Mesothelial cell of epicardium (in vitro differentiated cells): ENCODE data around the gene LASP1NB.

Source experiments
- DNase-seq, 2 experiments: peaks; one replicate each; pipeline ENCODE4 v3.0.0; 2021; ENCODE audit warnings: low spot score in 2 of 2; ENCODE audit not compliant: unreplicated experiment in 2 of 2
- H3K27ac Mint-ChIP-seq: 2 replicates; pipeline ENCODE4 v1.8.0; 2021; ENCODE audit warnings: mixed read lengths
- H3K27me3 Mint-ChIP-seq: 2 replicates; pipeline ENCODE4 v1.8.0; 2021; ENCODE audit warnings: low read depth, mixed read lengths
- H3K36me3 Mint-ChIP-seq: 2 replicates; pipeline ENCODE4 v1.8.0; 2021; ENCODE audit warnings: mixed read lengths
- H3K4me1 Mint-ChIP-seq: 2 replicates; pipeline ENCODE4 v1.8.0; 2021; ENCODE audit warnings: mixed read lengths
- H3K4me3 Mint-ChIP-seq: 2 replicates; pipeline ENCODE4 v1.8.0; 2021; ENCODE audit warnings: mild to moderate bottlenecking, moderate library complexity, mixed read lengths
- H3K9me3 Mint-ChIP-seq: 2 replicates; pipeline ENCODE4 v1.8.0; 2021; ENCODE audit warnings: mixed read lengths
- CTCF ChIP-seq: fragments of 200-600 bp; sonication (generic); IDR thresholded peaks from one replicate; pipeline ENCODE4 v1.5.0; 2021; ENCODE audit warnings: antibody characterized with exemption; ENCODE audit not compliant: unreplicated experiment

The LASP1NB gene

DNA sequence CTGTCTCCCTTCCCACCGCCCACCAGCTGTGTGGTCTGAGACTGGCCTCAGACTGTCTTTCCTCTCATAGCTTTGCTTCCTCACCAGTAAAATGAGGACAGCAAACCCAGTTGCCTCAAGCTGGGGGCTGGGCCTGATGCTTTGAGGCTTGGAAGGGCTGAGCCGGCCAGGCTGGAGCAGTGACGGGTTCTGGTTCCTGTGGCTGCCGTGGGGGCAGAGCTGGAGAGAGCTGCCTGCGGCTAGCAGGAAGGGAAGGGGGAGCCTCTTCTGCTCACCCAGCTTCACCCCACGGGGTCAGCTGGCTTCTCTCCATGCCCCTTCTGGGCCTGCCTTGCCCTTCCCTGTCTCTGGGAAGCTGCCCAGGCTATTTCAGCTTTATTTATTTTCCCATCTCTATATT is 31.8 kb upstream of the LASP1NB start:
- Mint-ChIP-seq H3K27me3 (no peaks in the 10 kb centered on the region), H3K9me3 (no peaks in the 10 kb centered on the region), H3K4me3 (no peak overlapping the region), H3K27ac (no peak overlapping the region), H3K36me3 (peaks cover 30% of the 10 kb centered on the region), H3K4me1 (no peaks in the 10 kb centered on the region)
- no peak for DNase-seq
- no peak for TF ChIP-seq CTCF

DNA sequence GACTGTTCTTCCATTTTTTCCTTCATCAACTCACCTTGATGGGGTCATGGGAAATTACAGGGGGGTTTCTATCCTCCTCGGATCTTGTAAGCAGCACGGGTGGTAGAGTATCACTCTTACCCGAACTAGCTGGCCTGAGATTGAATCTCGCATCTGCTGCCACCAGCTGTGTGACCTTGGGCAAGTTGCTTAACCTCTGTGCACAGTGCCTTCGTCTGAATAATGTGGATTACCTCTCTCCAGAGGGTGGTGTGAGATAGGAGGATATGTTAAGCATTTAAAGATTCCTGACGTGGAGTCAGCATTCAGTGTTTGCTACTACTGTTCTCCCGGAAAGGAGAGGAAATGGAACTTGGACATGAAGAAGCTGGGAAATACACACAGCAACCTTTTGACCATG is 31.1 kb upstream of the LASP1NB start:
- no peak overlapping the region for H3K27ac Mint-ChIP-seq
- H3K4me1 Mint-ChIP-seq, result no peaks in the 10 kb centered on the region
- H3K36me3 Mint-ChIP-seq, result peaks cover 32% of the 10 kb centered on the region
- H3K9me3 Mint-ChIP-seq, result no peaks in the 10 kb centered on the region
- TF ChIP-seq CTCF, result no peak
- no peaks in the 10 kb centered on the region for H3K27me3 Mint-ChIP-seq
- DNase-seq, result no peak
- no peak overlapping the region for H3K4me3 Mint-ChIP-seq

- no peak overlapping the region for H3K27ac Mint-ChIP-seq
- H3K9me3 Mint-ChIP-seq, result no peaks in the 10 kb centered on the region
- TF ChIP-seq CTCF, result no peak
- H3K4me3 Mint-ChIP-seq, result no peak overlapping the region
- H3K27me3 Mint-ChIP-seq, result no peaks in the 10 kb centered on the region
- peaks cover 8% of the 10 kb centered on the region for H3K4me1 Mint-ChIP-seq
- DNase-seq, result no peak
- peaks cover 27% of the 10 kb centered on the region for H3K36me3 Mint-ChIP-seq
Observed at GRCh38 chr17:38896346-38896954, 29.0 kb upstream of the LASP1NB start.

- Mint-ChIP-seq H3K36me3 (peaks cover 23% of the 10 kb centered on the region), H3K4me3 (no peak overlapping the region), H3K27ac (no peak overlapping the region), H3K27me3 (no peaks in the 10 kb centered on the region), H3K4me1 (peaks cover 8% of the 10 kb centered on the region), H3K9me3 (no peaks in the 10 kb centered on the region)
- no peak for DNase-seq
- no peak for TF ChIP-seq CTCF
Observed at GRCh38 chr17:38897176-38897575, 28.2 kb upstream of the LASP1NB start.

DNA sequence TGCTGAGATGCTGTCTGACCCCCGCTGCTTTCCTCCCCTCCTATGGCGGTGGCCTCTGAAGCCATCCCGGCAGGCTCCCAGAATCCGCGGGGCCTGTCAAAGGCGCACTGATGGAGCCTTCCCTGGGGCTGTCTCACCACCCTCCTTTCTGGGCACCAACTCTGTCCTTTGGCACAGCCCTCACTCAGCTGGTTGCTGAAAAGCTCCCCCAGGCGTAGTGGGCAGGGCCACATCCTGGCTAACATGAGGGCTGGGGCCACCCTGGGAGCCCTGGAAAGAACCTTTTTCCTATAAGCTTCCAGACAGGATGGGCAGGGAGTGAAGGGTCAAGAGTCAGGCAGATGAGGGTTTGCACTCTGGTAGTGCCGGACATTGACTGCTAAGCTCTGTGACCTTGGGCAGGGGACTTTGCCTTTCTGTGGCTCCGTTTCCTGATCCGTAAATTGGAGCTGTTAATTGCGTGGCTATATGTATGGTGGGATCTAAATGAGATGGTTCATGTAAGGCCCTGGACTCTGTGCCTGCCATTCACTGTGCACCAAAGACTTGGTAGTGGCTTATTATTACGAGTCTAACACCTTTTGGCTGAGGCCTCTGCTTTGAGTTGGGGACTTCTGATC is 27.6 kb upstream of the LASP1NB start:
- no peaks in the 10 kb centered on the region for H3K9me3 Mint-ChIP-seq
- DNase-seq, result no peak
- peaks cover 8% of the 10 kb centered on the region for H3K4me1 Mint-ChIP-seq
- TF ChIP-seq CTCF, result no peak
- no peak overlapping the region for H3K4me3 Mint-ChIP-seq
- peak overlapping the region; percentile 34 for H3K27ac Mint-ChIP-seq
- H3K36me3 Mint-ChIP-seq, result peaks cover 22% of the 10 kb centered on the region
- H3K27me3 Mint-ChIP-seq, result no peaks in the 10 kb centered on the region

DNA sequence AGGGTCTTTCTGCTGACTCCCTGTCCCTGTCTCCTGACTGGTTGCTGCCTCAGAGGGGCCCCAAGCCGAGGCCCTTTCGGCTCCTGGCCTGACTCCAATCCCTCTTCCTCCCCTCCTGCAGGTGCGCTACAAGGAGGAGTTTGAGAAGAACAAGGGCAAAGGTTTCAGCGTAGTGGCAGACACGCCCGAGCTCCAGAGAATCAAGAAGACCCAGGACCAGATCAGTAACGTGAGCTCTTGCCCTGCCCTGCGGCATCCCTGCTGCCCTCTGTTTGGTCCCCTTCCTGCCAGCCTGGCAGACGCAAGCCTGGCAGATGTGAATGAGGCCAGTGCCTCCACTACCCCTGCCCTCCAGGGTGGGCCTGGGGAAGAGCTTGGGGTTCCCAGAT is 27.1 kb upstream of the LASP1NB start:
- DNase-seq, result no peak
- peaks cover 26% of the 10 kb centered on the region for H3K36me3 Mint-ChIP-seq
- no peaks in the 10 kb centered on the region for H3K27me3 Mint-ChIP-seq
- H3K9me3 Mint-ChIP-seq, result no peaks in the 10 kb centered on the region
- H3K4me3 Mint-ChIP-seq, result no peak overlapping the region
- no peak overlapping the region for H3K27ac Mint-ChIP-seq
- no peak for TF ChIP-seq CTCF
- H3K4me1 Mint-ChIP-seq, result peaks cover 8% of the 10 kb centered on the region
